ENCODE results near the gene TSHZ2. TPM values are rescaled to one million over a fixed set of nuclear protein-coding genes. Genes with fewer than 3 reads are reported as not detected.

Gene TSHZ2
- total and polyA plus RNA-seq, 2 donors (not counting 3 experiments of a cell fraction or from before 2014, with no cell fraction given): not detected

GRCh38 chr20:52992632-52993031 is 20.5 kb downstream of the TSHZ2 start:
- dilution Hi-C loops (cut with MboI; ENCODE audit: extremely low pct_ligation_motif_present, low sequenced_read_pairs): no loop called here
- Histone ChIP-seq H3K79me2 (ENCODE audit: control insufficient read depth, insufficient read depth, low read length) (no peaks in the 10 kb centered on the region), H3K9ac (replicated peaks; ENCODE audit: extremely low read depth, insufficient read depth, low read length) (no peak overlapping the region), H2AFZ (ENCODE audit: low read depth, low read length) (no peak overlapping the region), H3K4me2 (ENCODE audit: insufficient read depth, low read length) (no peak overlapping the region), H3K4me3 (replicated peaks in 1 of 3; ENCODE audit: insufficient read depth in 1 of 3, low read depth in 1 of 3, low read length in 3 of 3) (no peak overlapping the region), H3K36me3 (ENCODE audit: control insufficient read depth in 2 of 2, extremely low read depth in 1 of 2, insufficient read depth in 2 of 2, low read length in 2 of 2) (no peaks in the 10 kb centered on the region), H3K27me3 (ENCODE audit: control insufficient read depth in 2 of 2, insufficient read depth in 2 of 2, low read length in 2 of 2) (no peaks in the 10 kb centered on the region), H3K4me1 (ENCODE audit: control insufficient read depth, extremely low read depth, insufficient read depth, low read length) (no peaks in the 10 kb centered on the region), H3K27ac (ENCODE audit: insufficient read depth, low read depth, low read length) (no peak overlapping the region), H3K9me1 (replicated peaks; ENCODE audit: control insufficient read depth, extremely low read depth, insufficient read depth, low read length) (no peaks in the 10 kb centered on the region), H3K9me3 (replicated peaks; ENCODE audit: control insufficient read depth, insufficient read depth, low read length) (no peaks in the 10 kb centered on the region), H4K20me1 (replicated peaks; ENCODE audit: control insufficient read depth, extremely low read depth, insufficient read depth, low read length) (no peaks in the 10 kb centered on the region)
- FAIRE-seq: no peak
- TF ChIP-seq FOS (IDR thresholded peaks at IDR 0.05; ENCODE audit: borderline replicate concordance, insufficient read depth, low read length) (no peak), JUN (IDR thresholded peaks at IDR 0.05; ENCODE audit: borderline replicate concordance, insufficient read depth, insufficient read length, low read depth) (no peak), CTCF (IDR thresholded peaks at IDR 0.05; ENCODE audit: extremely low read depth in 1 of 2, insufficient read depth in 1 of 2, low read depth in 1 of 2, low read length in 2 of 2) (no peak), MAX (IDR thresholded peaks at IDR 0.05; ENCODE audit: insufficient read depth, insufficient read length) (no peak), EZH2 (IDR thresholded peaks at IDR 0.05; ENCODE audit: borderline replicate concordance, low read depth, low read length, severe bottlenecking) (no peak), POLR2A (IDR thresholded peaks at IDR 0.05; ENCODE audit: low read depth, low read length) (no peak), GATA2 (IDR thresholded peaks at IDR 0.05; ENCODE audit: insufficient read depth, insufficient read length, low read depth, low read length) (no peak), MYC (IDR thresholded peaks at IDR 0.05; ENCODE audit: low read depth, low read length) (no peak), POLR2AphosphoS5 (IDR thresholded peaks at IDR 0.05; ENCODE audit: insufficient read depth, low read depth, low read length) (no peak)
- POLR2A ChIA-PET: no interaction called here
- no TSS peak for BruUV-seq (replicated peaks)
- no peak for DNase-seq (ENCODE audit: low read depth, low spot score)
- CTCF ChIA-PET: no interaction called here
- intact Hi-C loops (cut with micrococcal nuclease): no loop called here
